ENCODE measurements around the gene CYP3A4. TPM values are rescaled to one million over a fixed set of nuclear protein-coding genes. Genes with fewer than 3 reads are reported as not detected.

The CYP3A4 gene
- total and polyA plus RNA-seq, 9 of the 15 experiments (the other 6 are each of a cell fraction or from before 2014, with no cell fraction given): 0.07 to 0.08 TPM; not detected in 7

DNA sequence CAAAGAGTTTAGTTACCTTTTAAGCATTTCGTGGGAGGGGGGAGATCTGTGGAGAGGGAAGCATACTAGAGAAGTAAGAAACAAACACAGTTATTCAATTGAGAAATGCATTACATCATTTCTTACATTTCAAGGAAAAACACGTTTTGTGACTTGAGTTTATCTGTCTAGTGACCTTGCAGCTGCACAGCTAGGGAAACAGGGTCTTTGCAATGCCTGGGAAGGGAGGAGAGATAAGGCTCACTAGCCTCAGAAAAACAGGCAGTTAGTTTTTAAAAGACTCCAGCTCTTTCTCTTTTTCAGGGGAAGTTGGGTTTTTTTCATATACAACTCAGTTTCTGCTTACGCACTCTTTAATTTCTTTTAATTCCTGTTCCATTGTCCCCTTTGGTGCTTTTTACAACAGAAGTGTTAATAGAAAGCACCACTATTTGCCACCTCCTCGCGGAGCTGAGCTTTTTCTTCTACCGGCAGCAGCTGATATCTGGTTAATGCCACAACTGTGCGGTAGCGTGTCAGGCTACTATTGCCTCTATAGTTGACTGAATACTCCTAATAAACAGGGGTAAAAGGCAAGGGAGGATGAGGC, 49.4 kb upstream of the CYP3A4 start (continued):
- TF ChIP-seq, protein P1, sequence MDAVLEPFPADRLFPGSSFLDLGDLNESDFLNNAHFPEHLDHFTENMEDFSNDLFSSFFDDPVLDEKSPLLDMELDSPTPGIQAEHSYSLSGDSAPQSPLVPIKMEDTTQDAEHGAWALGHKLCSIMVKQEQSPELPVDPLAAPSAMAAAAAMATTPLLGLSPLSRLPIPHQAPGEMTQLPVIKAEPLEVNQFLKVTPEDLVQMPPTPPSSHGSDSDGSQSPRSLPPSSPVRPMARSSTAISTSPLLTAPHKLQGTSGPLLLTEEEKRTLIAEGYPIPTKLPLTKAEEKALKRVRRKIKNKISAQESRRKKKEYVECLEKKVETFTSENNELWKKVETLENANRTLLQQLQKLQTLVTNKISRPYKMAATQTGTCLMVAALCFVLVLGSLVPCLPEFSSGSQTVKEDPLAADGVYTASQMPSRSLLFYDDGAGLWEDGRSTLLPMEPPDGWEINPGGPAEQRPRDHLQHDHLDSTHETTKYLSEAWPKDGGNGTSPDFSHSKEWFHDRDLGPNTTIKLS (IDR thresholded peaks at IDR 0.05; ENCODE audit: borderline replicate concordance, low read depth): no peak
- peak; percentile 96 for TF ChIP-seq NBN (IDR thresholded peaks at IDR 0.05; ENCODE audit: low read depth)
- TF ChIP-seq BRD9 (IDR thresholded peaks at IDR 0.05; ENCODE audit: low read depth, partially characterized antibody): peak; percentile 89
- no peak for TF ChIP-seq ZNF23 (CRISPR knock-in tag; IDR thresholded peaks at IDR 0.05)
- TF ChIP-seq, protein P2, sequence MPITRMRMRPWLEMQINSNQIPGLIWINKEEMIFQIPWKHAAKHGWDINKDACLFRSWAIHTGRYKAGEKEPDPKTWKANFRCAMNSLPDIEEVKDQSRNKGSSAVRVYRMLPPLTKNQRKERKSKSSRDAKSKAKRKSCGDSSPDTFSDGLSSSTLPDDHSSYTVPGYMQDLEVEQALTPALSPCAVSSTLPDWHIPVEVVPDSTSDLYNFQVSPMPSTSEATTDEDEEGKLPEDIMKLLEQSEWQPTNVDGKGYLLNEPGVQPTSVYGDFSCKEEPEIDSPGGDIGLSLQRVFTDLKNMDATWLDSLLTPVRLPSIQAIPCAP (CRISPR knock-in tag; IDR thresholded peaks at IDR 0.05; ENCODE audit: borderline replicate concordance): no peak
- TF ChIP-seq HNRNPH1 (optimal IDR thresholded peaks at IDR 0.05; ENCODE audit: low read depth, low read length): no peak
- TF ChIP-seq, protein P3, sequence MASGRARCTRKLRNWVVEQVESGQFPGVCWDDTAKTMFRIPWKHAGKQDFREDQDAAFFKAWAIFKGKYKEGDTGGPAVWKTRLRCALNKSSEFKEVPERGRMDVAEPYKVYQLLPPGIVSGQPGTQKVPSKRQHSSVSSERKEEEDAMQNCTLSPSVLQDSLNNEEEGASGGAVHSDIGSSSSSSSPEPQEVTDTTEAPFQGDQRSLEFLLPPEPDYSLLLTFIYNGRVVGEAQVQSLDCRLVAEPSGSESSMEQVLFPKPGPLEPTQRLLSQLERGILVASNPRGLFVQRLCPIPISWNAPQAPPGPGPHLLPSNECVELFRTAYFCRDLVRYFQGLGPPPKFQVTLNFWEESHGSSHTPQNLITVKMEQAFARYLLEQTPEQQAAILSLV (tag; IDR thresholded peaks at IDR 0.05): peak; percentile 80
- TF ChIP-seq SMARCB1 (IDR thresholded peaks at IDR 0.05; ENCODE audit: insufficient read length, low read depth): no peak
- no peak for TF ChIP-seq ZFP91 (CRISPR knock-in tag; IDR thresholded peaks at IDR 0.05)
- TF ChIP-seq CEBPG (CRISPR knock-in tag; IDR thresholded peaks at IDR 0.05): peak; percentile 77
- TF ChIP-seq CEBPG (tag; conservative IDR thresholded peaks at IDR 0.05 in 1 of 2, IDR thresholded peaks at IDR 0.05 in 1 of 2): peak; percentile 72 to 93
- no peak for TF ChIP-seq KAT8 (IDR thresholded peaks at IDR 0.05; ENCODE audit: low read depth)
- TF ChIP-seq ZNF384 (IDR thresholded peaks at IDR 0.05; ENCODE audit: low read depth, low read length): 0 out of 2 replicates have a peak, but pooled peaks have one; percentile 45
- TF ChIP-seq ZKSCAN1 (IDR thresholded peaks at IDR 0.05; ENCODE audit: low read depth, low read length): no peak
- TF ChIP-seq GABPB2 (CRISPR knock-in tag; conservative IDR thresholded peaks at IDR 0.05): no peak
- TF ChIP-seq ADNP (tag; IDR thresholded peaks at IDR 0.05): no peak; the same call in 1 of the 2 replicates
- peak; percentile 70; the same call in 1 of the 2 replicates for TF ChIP-seq MECOM (CRISPR knock-in tag; IDR thresholded peaks at IDR 0.05)
- TF ChIP-seq ZSCAN29 (IDR thresholded peaks at IDR 0.05): peak; percentile 80; the same call in 1 of the 2 replicates
- TF ChIP-seq, protein P4, sequence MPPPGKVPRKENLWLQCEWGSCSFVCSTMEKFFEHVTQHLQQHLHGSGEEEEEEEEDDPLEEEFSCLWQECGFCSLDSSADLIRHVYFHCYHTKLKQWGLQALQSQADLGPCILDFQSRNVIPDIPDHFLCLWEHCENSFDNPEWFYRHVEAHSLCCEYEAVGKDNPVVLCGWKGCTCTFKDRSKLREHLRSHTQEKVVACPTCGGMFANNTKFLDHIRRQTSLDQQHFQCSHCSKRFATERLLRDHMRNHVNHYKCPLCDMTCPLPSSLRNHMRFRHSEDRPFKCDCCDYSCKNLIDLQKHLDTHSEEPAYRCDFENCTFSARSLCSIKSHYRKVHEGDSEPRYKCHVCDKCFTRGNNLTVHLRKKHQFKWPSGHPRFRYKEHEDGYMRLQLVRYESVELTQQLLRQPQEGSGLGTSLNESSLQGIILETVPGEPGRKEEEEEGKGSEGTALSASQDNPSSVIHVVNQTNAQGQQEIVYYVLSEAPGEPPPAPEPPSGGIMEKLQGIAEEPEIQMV (tag; conservative IDR thresholded peaks at IDR 0.05; ENCODE audit: low read depth): no peak
- TF ChIP-seq ZNF431 (CRISPR knock-in tag; IDR thresholded peaks at IDR 0.05): no peak
- TF ChIP-seq ESRRB (CRISPR knock-in tag; IDR thresholded peaks at IDR 0.05; ENCODE audit: borderline replicate concordance): no peak

All from K562 (cell line).